Measurements from ENCODE around the gene GPAT3. TPM values are rescaled to one million over a fixed set of nuclear protein-coding genes. Genes with fewer than 3 reads are reported as not detected.

Gene GPAT3
- total RNA-seq, 4 donors from 2014 or later = 3.8 to 8.1 (median 4.7) TPM

- H3K9me3 ChIP-seq = no peaks in the 10 kb centered on the region
- DNase-seq = no peak
- no peak overlapping the region for H3K4me3 ChIP-seq
- no peaks in the 10 kb centered on the region for H3K36me3 ChIP-seq
- intact Hi-C loops (cut with DNase I; ENCODE audit: low total_unique reads) = no loop called here
- TF ChIP-seq, protein P1, sequence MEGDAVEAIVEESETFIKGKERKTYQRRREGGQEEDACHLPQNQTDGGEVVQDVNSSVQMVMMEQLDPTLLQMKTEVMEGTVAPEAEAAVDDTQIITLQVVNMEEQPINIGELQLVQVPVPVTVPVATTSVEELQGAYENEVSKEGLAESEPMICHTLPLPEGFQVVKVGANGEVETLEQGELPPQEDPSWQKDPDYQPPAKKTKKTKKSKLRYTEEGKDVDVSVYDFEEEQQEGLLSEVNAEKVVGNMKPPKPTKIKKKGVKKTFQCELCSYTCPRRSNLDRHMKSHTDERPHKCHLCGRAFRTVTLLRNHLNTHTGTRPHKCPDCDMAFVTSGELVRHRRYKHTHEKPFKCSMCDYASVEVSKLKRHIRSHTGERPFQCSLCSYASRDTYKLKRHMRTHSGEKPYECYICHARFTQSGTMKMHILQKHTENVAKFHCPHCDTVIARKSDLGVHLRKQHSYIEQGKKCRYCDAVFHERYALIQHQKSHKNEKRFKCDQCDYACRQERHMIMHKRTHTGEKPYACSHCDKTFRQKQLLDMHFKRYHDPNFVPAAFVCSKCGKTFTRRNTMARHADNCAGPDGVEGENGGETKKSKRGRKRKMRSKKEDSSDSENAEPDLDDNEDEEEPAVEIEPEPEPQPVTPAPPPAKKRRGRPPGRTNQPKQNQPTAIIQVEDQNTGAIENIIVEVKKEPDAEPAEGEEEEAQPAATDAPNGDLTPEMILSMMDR (IDR thresholded peaks at IDR 0.05) = no peak
- no peak for TF ChIP-seq POLR2A (IDR thresholded peaks at IDR 0.05)
- H3K4me1 ChIP-seq = no peaks in the 10 kb centered on the region
- H3K27me3 ChIP-seq = no peaks in the 10 kb centered on the region
- no peak overlapping the region for H3K27ac ChIP-seq
These were observed 25.5 kb upstream of the GPAT3 start for GRCh38 chr4:83510442-83510841.

DNA sequence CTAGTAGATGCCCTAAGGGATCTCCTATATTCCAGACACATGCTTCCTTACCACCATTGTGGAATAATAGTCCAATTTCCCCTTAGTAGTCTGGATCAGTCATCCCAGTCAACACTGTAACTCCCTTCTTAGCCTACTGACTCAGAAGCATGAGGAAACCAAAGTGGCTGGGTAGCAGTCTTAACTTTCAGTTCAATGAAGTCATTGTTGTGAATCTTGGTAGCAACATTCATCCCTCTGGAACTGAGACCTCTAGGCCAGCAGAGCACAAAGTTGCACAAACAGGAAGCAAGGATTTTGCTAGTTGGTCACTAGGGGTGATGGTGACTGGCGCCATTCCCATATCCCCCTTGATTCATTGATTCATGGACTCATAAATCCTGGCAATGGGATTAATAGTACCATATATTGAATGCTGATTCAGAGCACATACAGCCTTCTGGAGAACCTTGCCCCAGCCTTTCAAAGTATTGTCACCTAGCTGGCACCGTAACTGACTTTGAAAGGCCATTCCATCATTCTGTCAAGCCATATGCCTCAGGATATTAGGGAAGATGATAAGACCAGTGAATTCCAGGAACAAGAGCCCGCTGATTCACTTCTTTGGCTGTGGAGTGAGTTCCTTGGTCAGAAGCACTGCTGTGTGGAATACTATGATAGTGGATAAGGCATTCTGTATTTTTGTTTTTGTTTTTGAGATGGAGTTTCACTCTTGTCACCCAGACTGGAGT lies 19.7 kb upstream of the GPAT3 start:
- H3K27me3 ChIP-seq = no peaks in the 10 kb centered on the region
- no peaks in the 10 kb centered on the region for H3K9me3 ChIP-seq
- DNase-seq = no peak
- no peaks in the 10 kb centered on the region for H3K4me1 ChIP-seq
- TF ChIP-seq, protein P1 (IDR thresholded peaks at IDR 0.05) = no peak
- TF ChIP-seq POLR2A (IDR thresholded peaks at IDR 0.05) = no peak
- H3K36me3 ChIP-seq = no peaks in the 10 kb centered on the region
- intact Hi-C loops (cut with DNase I; ENCODE audit: low total_unique reads) = no loop called here
- no peak overlapping the region for H3K4me3 ChIP-seq
- no peak overlapping the region for H3K27ac ChIP-seq

- intact Hi-C loops (cut with DNase I; ENCODE audit: low total_unique reads) = no loop called here
- Histone ChIP-seq H3K27me3 (no peaks in the 10 kb centered on the region), H3K9me3 (no peaks in the 10 kb centered on the region), H3K4me1 (no peaks in the 10 kb centered on the region), H3K36me3 (no peaks in the 10 kb centered on the region), H3K4me3 (no peak overlapping the region), H3K27ac (no peak overlapping the region)
- no peak for DNase-seq
- TF ChIP-seq, protein P1 (IDR thresholded peaks at IDR 0.05) = no peak
- no peak for TF ChIP-seq POLR2A (IDR thresholded peaks at IDR 0.05)
These were observed 13.7 kb upstream of the GPAT3 start for GRCh38 chr4:83522239-83522638.

DNA sequence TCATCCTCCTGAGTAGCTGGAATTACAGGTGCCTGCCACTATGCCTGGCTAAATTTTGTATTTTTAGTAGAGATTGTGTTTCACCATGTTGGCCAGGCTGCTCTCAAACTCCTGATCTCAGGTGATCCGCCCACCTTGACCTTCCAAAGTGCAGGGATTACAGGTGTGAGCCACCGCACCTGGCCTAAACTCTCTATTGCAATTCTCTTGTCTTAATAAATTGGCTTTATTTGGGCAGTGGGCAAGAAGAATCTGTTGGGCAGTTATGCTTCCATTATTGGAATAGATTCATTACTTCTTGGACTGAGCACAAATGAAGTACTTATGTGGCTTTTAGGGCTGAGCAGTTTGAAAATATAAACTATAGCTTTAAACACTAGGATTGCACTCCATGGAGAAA lies 8.2 kb upstream of the GPAT3 start:
- intact Hi-C loops (cut with DNase I; ENCODE audit: low total_unique reads) = no loop called here
- no peak overlapping the region for H3K4me3 ChIP-seq
- H3K9me3 ChIP-seq = no peaks in the 10 kb centered on the region
- H3K36me3 ChIP-seq = no peaks in the 10 kb centered on the region
- TF ChIP-seq POLR2A (IDR thresholded peaks at IDR 0.05) = no peak
- TF ChIP-seq, protein P1 (IDR thresholded peaks at IDR 0.05) = no peak
- H3K4me1 ChIP-seq = no peaks in the 10 kb centered on the region
- no peak for DNase-seq
- no peak overlapping the region for H3K27ac ChIP-seq
- H3K27me3 ChIP-seq = no peaks in the 10 kb centered on the region

DNA sequence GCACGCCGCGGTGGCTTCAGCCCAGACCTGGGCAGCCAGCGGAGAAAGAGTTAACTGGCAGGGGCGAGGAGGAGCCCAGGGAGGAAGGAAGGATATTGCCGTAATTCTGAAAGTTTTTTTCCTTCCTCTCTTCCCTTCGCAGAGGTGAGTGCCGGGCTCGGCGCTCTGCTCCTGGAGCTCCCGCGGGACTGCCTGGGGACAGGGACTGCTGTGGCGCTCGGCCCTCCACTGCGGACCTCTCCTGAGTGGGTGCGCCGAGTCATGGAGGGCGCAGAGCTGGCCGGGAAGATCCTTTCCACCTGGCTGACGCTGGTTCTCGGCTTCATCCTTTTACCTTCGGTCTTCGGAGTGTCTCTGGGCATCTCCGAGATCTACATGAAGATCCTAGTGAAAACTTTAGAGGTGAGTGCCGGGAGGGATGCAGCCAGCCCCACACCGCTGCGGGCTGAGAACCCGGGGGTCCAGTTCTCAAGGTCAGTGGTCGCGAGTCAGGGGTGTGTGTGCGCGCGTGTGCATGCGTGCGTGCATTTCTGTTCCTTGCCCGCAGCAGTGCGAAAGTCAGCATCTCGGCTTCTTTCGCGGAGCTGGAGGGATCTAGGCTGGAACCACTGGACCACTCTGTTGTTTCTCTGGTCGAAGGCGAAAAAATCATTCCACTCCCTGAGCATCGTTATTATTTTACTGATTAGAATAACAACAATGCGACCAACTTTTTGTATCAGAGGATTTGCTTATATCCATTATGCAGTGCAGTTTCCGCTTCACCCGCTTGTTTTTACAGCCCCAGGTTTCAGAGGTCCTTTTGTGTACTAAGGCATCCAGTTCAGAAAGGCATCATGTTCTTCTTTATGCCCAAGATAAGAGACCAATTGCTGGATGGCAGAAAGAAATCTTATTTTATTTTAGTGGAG lies 709 bp downstream of the GPAT3 start:
- DNase-seq = peak in 1 of 2 donors; percentile 18
- no peaks in the 10 kb centered on the region for H3K4me1 ChIP-seq
- peak overlapping the region; percentile 58 to 74 for H3K27ac ChIP-seq
- no peaks in the 10 kb centered on the region for H3K9me3 ChIP-seq
- intact Hi-C loops (cut with DNase I; ENCODE audit: low total_unique reads) = no loop called here
- TF ChIP-seq, protein P1 (IDR thresholded peaks at IDR 0.05) = no peak
- TF ChIP-seq POLR2A (IDR thresholded peaks at IDR 0.05) = no peak
- no peaks in the 10 kb centered on the region for H3K27me3 ChIP-seq
- H3K36me3 ChIP-seq = no peaks in the 10 kb centered on the region
- peak overlapping the region; percentile 62 to 63 for H3K4me3 ChIP-seq

All from uterus (tissue), 4 donors.